PC-9 (cell line): ENCODE results near the gene SMKR1.

Source experiments
- EZH2 ChIP-seq: fragments of 200-600 bp; sonication (generic); IDR thresholded peaks from 2 replicates; pipeline ENCODE4 v1.8.0; 2017; ENCODE audit warnings: antibody characterized with exemption, low read depth
- TF ChIP-seq, protein P1 (sequence below): fragments of 200-600 bp; sonication (generic); conservative IDR thresholded peaks from 2 replicates; pipeline ENCODE4 v1.6.1; 2017; ENCODE audit warnings: mixed run types, antibody characterized with exemption, mild to moderate bottlenecking, moderate library complexity

- TF ChIP-seq, protein P1, sequence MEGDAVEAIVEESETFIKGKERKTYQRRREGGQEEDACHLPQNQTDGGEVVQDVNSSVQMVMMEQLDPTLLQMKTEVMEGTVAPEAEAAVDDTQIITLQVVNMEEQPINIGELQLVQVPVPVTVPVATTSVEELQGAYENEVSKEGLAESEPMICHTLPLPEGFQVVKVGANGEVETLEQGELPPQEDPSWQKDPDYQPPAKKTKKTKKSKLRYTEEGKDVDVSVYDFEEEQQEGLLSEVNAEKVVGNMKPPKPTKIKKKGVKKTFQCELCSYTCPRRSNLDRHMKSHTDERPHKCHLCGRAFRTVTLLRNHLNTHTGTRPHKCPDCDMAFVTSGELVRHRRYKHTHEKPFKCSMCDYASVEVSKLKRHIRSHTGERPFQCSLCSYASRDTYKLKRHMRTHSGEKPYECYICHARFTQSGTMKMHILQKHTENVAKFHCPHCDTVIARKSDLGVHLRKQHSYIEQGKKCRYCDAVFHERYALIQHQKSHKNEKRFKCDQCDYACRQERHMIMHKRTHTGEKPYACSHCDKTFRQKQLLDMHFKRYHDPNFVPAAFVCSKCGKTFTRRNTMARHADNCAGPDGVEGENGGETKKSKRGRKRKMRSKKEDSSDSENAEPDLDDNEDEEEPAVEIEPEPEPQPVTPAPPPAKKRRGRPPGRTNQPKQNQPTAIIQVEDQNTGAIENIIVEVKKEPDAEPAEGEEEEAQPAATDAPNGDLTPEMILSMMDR, result no peak
- no peak for TF ChIP-seq EZH2
Measured at GRCh38 chr7:129536323-129536722, 34.0 kb downstream of the SMKR1 start.
